ENCODE results near the gene SLC16A3.
A peak's percentile ranks its signal among the peaks of the same experiment; 100 is the strongest.
"Not testable (repeated sequence)": the region's sequence is repeated elsewhere in the genome, so short reads cannot be mapped to it uniquely, and the experiment has no call there.

Gene SLC16A3

GRCh38 chr17:82228842-82229697 lies at the start of gene SLC16A3:
SLC16A3 (plus strand) TSS chr17:82229042; CDS start chr17:82236009, 6,967 bp downstream.
- peak; percentile 16 for DNase-seq

GRCh38 chr17:82179412-82179811 lies 49.4 kb upstream of the SLC16A3 start:
- DNase-seq: no peak

- DNase-seq: no peak
Observed at GRCh38 chr17:82179946-82180475, 48.8 kb upstream of the SLC16A3 start.

GRCh38 chr17:82180776-82181528 lies 47.9 kb upstream of the SLC16A3 start:
- no peak for DNase-seq

GRCh38 chr17:82184761-82185160 lies 44.1 kb upstream of the SLC16A3 start:
- DNase-seq: no peak

- DNase-seq: no peak
Observed at GRCh38 chr17:82186221-82186620, 42.6 kb upstream of the SLC16A3 start.

- no peak for DNase-seq
Observed at GRCh38 chr17:82187500-82187899, 41.3 kb upstream of the SLC16A3 start.

GRCh38 chr17:82188001-82188961 lies 40.6 kb upstream of the SLC16A3 start:
- no peak for DNase-seq

GRCh38 chr17:82193050-82193449 lies 35.8 kb upstream of the SLC16A3 start:
- DNase-seq: not testable (repeated sequence)

- no peak for DNase-seq
Observed at GRCh38 chr17:82193520-82194220, 35.2 kb upstream of the SLC16A3 start.

- DNase-seq: no peak
Observed at GRCh38 chr17:82194765-82195164, 34.1 kb upstream of the SLC16A3 start.

- DNase-seq: no peak
Observed at GRCh38 chr17:82195675-82196672, 32.9 kb upstream of the SLC16A3 start.

- DNase-seq: no peak
Observed at GRCh38 chr17:82198092-82198491, 30.8 kb upstream of the SLC16A3 start.

- DNase-seq: no peak
Observed at GRCh38 chr17:82199496-82199895, 29.3 kb upstream of the SLC16A3 start.

- no peak for DNase-seq
Observed at GRCh38 chr17:82200135-82200534, 28.7 kb upstream of the SLC16A3 start.

GRCh38 chr17:82200743-82201497 lies 27.9 kb upstream of the SLC16A3 start:
- peak; percentile 21 for DNase-seq

- DNase-seq: no peak
Observed at GRCh38 chr17:82201498-82201910, 27.3 kb upstream of the SLC16A3 start.

- DNase-seq: no peak
Observed at GRCh38 chr17:82202981-82203380, 25.9 kb upstream of the SLC16A3 start.

- DNase-seq: no peak
Observed at GRCh38 chr17:82203920-82204319, 24.9 kb upstream of the SLC16A3 start.

All from GF-D8 (cell line).